HG03045 (cell line): Measurements from ENCODE around the gene TIAM2.
"Not testable (repeated sequence)": the region's sequence is repeated elsewhere in the genome, so short reads cannot be mapped to it uniquely, and the experiment has no call there.

Experiments used
- ATAC-seq: cut with Tn5 transposase; IDR thresholded peaks from one replicate; pipeline ENCODE4 v1.9.1; 2021; ENCODE audit warnings: mild to moderate bottlenecking, moderate library complexity; ENCODE audit not compliant: unreplicated experiment

Gene TIAM2

DNA sequence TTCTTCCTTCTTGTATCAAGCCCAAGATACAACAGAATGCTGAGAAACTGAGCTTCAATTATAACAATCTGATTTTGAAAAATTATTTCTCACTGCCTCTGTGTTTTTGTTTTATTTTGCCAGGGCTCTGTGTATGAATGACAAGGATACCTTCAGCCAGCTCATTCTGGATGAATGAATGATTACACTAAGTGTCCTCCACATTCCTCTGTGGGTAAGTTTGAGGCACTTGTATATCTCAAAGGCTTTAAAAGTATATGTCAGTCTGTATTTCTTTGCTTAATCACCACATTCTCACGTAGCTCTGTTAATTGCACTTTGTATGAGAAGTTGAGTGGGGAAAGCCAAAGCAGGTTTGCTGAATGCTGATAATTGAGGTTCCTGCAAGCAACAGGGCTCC is 95.1 kb downstream of the TIAM2 start:
- no peak for ATAC-seq

DNA sequence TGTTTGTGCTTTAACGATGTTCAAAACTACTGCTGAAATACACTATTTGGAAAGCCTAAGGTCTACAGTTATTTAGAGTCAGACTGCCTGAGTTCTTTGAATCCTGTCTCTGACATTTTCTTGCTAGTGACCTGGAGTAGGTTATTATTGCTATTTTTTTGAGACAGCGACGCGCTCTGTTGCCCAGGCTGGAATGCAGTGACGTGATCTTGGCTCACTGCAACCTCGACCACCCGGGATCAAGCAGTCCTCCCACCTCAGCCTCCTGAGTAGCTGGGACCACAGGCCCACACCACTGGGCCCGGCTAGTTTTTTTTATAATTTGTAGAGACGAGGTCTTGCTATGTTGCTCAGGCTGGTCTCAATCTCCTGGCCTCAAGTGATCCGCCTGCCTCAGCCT is 96.6 kb downstream of the TIAM2 start:
- no peak for ATAC-seq

DNA sequence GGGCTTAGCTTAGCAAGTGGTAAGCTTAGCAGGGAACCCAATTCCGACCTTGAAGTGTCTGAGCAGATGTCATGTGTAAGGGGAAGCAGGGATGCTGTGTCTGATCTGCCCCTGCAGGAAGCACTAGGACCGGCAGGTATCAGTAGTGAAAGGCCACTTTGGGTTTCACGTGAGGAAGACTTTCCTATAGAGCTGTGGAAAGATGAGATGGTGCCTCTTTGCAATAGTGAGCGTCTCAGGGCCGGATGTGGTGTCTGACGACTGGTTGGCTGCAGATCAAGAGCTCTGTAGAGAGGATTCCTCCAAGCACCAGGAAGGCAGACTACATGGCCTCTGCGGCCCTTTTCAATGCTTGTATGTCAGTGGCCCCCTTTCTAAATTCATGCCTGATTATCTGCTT is 98.3 kb downstream of the TIAM2 start:
- no peak for ATAC-seq

DNA sequence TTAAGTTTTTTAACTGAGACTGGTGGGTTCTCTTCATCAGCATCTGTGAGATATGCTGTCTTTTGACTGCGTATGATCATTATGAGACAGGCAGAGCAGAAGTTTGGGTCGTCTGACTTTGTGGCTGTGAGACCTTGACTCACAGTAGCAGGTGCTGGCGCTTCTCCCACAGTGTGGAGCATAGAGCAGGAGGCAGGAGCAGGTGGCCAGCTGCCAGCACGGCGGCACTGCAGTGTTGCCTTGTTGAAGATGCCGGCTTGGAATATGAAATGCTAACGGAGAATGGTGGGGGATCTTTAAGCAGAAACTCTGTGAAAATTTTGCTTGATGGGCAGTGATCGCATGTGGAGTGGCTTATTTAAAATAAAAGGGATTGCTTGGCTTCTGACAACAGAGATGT is 105.0 kb downstream of the TIAM2 start:
- no peak for ATAC-seq

DNA sequence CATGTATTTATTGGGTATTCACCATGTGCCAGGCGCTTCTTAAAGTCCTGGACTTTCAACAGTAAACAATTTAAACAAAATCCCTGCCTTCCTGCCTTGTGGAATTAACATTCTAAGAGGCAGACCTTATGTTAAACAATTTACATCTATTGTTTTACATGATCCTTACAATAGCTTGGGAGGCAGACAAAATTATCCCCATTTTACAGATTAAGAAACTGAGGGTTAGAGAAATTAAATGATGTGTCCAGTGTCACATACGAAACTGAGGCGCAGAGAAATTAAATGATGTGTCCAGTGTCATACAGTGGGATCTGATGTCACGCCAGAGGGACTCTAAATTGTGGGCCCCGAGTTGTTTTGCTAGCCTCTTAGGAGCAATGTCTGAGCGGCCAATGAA is 105.5 kb downstream of the TIAM2 start:
- ATAC-seq, result no peak

DNA sequence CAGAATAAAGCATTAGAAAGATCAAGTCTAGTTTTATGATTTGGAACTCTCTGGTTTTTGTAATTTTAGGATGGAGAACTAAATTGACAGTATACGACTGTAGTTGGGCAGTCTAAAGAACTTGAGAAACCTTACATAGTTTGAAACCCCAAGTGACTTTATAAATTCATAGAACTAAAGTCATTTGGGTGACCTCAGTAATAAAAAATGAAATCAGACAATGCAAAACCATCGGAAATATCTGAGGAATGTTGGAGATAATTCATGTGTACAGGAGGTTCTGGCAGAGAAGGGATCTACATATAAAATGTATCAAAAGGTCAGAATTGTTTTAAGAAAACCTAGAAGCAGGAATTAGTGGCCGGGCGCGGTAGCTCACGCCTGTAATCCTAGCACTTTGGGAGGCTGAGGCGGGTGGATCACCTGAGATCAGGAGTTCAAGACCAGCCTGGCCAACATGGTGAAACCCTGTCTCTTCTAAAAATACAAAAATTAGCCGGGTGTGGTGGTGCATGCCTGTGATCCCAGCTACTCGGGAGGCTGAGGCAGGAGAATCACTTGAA is 108.0 kb downstream of the TIAM2 start:
- not testable (repeated sequence) for ATAC-seq

DNA sequence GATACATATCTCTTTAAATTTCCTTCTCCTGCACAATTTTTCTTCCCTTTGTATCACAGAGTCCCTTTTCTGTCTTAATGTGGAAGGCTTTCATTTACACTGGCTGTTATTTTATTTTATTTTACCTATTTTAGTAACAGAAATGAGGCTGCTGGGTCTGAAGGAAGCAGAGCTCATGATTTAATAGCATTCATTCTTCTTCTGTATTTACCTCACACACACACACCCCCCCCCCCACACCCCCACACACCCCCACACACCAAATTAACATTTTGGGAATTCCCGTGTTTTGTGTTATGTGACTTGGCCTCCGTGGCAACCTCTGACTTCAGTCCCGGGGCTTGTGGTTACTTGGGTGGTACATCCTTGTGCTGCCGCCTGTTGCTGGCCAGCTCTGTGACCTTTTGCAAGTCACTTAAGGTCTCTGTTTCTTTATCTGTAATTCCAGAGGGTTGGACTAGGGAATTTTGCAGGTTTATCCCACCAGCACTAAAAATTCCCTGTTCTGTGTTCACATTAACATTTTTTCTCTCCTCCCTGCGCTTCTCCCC is 108.8 kb downstream of the TIAM2 start:
- ATAC-seq, result no peak

DNA sequence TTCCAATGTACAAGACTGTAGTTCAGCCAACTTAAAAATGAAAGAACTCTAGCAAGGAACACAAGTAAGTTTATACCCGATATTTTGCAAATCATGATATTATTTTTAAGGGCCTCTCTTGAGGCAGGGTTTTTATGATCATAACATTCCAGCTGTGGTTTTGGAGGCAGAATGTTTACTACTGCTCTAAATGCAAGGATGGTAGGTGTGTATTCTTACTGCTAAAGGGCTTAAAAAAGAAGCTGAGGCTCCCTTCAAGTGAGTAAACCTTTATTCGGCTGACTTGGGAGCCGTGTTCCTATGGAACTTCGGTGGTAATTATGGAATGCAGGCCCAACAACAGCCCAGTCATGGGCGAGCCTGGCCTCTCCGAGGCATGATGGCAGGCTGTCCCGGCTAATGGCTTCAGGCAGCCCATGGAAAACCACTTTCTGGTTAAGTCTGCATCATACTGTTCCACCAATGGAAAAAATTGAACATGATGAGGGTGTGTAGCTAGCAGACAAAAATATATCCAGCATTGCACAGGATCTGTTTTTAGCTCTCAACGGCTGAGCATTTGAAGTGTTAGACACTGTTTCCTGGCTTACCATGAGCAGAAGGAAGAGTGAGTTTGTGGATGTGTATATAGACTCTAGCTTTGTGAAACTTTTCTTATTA is 111.5 kb downstream of the TIAM2 start:
- no peak for ATAC-seq

DNA sequence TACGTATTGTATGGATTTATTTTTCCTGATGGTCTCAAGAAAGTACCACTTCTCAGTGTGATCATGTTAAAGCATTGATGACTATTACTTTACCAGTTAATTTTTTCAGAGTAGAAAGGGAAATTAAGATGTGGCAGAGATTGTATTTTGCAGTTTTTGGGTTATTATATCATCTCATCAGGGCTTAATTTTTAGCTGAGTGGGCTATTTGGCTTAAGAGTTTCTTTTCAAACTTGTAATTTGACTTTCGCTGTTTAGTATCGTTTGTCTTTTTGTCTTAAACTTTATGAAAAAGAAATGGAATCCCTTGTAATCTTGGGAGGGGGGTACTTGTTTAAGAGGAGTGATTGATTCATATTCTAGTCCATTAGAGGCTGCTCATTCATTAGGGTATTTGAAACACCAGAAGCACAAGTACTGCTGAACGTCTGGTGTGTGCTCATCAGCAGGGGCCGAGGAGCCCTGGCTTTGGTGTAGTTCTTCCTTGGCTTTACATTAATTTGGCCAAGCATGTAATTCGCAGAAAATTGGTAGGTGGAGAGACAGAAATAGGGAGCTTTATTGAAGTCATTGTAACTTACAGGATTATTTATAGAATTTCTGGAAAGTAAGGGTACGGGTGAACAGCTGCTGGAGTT is 112.4 kb downstream of the TIAM2 start:
- no peak for ATAC-seq

DNA sequence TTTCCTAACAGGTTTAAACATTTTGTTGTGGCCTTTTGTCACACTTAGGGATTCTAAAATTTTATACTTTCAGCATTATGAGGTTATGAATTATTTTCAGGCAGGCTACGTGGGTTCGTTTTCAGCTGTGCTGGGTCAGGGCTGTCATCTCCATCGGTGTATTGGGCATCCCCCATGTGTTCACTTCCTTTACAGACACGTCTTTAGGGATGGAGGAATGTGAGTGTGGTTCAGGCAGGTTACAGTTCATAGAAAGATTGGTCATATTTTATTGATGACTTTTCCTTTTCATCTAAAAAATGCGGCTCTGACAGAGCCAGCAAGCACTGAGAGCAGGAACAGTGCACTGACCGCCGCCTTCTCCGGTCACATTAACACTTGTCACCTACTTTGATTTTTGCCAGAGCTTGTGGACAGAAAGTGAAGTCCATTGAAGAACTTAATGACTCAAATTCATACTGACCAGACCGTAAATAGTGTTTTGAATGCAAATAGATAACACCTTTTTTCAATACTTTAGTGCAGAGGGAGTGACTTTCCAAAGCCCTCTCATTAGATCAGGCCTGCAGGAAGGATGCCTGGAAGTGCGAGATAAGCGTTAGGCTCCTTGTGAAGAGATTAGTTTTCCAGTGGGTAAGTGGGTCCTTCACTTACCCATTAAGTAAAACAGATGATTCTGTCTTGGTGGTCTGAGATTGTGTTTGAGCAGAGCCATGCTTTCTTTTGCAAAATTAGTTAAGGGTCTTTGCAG is 113.1 kb downstream of the TIAM2 start:
- no peak for ATAC-seq

DNA sequence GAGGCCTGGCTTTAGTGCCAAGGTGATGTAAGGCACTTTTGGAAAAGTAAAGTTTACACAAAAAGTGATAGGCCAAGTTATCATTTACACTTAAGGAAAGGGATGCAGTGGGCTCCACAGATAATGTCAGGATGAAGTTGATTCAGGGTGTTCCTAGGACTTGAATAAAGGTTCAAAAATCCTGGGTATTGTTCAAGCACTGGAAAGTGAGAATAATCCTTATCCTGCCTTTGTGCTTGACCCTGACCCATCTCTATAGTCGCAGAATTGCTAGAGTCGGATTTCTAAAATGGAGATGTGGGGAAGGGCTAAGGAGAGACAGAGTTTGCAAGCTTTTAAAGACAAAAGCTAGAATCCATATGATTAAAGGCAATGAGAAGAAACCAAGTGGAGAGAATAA is 115.6 kb downstream of the TIAM2 start:
- no peak for ATAC-seq

DNA sequence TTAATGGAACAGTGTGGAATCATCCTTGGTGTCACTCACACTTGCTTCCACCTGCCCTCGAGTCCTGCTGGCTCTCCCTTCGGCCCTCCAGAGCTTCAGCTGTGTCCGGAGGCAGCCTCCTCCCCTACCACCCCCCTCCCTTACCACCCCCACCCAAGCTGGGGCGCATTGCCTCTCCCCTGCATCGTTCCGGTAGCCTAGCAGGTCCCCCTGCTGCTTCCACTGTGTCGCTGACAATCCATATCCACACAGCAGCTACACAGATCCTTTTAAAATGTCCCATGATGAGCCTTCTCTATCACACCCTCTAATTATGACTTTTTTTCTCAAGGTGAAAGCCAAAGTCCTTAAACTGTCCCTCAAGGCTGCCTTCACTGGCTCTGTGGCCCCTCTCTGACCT is 117.6 kb downstream of the TIAM2 start:
- ATAC-seq, result no peak

DNA sequence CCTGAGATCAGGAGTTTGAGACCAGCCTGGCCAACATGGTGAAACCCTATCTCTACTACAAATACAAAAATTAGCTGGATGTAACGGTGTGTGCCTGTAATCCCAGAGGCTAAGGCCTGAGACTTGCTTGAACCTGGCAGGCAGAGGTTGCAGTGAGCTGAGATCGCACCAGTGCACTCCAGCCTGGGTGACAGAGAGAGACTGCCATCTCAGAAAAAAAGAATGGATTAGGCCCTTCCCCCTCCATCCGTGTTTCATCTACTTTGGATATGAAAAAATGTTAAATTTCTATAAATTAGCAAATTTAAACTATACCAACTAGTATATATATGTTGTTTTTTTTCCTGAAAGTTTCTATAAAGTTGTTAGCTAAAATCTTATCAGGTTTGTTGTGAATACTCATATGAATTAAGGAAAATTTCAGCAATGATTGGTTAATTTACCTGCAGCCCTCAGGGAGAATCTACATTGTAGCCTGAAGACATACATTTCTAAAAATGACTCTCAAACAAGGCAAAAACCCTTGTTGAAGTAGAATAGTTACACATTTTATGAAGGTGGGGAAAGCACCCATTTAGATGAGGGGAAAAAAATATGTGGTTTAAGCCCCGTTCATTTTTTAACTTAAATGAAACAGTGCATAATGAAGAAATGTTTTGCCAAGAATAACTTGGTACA is 120.9 kb downstream of the TIAM2 start:
- ATAC-seq, result no peak

DNA sequence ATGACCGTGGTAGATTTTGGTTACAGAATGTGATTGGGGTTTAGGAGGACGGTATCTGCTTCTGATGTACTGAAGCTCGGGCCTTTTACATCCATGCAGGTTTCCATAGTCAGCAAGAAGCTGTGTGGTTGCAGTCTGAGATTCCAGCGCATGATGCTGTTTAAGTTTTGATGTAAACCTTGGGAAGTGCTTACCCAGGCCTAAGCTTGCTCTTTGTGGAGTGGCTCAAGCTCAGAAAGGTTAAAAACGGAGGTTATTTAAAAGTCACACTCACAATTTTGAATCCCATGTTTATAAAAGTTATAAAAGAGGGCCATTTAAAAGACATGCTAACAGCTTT is 121.4 kb downstream of the TIAM2 start:
- no peak for ATAC-seq

DNA sequence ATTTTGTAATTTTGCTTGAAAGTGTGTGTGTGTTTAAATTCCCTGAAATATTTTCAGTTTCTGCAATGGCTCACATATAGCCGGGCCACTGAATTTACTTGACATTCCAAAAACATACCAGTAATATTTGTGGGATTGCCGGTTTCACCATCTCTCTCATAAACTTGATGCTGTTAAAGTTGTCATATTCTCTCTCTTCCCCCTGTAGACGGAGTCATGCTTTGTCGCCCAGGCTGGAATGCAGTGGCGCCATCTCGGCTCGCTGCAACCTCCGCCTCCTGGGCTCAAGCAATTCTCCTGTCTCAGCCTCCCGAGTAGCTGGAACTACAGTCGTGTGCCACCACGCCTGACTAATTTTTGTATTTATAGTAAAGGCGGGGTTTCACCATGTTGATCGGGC is 122.1 kb downstream of the TIAM2 start:
- no peak for ATAC-seq

DNA sequence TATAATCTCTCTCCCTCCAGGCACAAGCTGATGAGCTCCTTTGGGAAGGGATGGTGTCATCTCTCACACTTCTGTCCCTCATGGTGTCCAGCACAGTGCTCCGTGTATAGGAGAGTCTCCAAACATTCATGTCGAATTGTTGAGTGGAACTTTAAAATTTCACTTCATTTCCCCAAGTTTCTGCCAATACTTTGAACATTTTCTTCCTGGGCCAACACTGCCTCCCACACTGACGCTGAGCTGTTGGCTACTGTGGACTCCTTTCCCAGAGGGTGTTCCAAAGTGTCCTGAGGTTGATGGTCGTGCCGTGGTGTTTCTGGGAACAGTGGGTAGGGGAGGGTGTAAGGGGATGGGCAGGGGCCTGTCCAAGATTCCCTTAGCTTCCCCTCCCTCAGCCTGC is 122.7 kb downstream of the TIAM2 start:
- no peak for ATAC-seq

DNA sequence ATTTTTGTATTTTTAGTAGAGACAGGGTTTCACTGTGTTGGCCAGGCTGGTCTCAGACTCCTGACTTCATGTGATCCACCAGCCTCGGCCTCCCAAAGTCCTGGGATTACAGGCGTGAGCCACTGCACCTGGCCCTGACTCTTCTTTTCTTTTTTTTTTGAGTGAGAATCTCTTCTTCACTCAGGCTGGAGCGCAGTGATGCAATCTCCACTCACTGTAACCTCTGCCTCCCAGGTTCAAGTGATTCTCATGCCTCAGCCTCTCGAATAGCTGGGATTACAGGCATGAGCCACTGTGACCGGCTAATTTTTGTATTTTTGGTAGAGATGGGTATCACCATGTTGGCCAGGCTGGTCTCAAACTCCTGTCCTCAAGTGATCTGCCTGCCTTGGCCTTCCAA is 124.1 kb downstream of the TIAM2 start:
- ATAC-seq, result not testable (repeated sequence)

DNA sequence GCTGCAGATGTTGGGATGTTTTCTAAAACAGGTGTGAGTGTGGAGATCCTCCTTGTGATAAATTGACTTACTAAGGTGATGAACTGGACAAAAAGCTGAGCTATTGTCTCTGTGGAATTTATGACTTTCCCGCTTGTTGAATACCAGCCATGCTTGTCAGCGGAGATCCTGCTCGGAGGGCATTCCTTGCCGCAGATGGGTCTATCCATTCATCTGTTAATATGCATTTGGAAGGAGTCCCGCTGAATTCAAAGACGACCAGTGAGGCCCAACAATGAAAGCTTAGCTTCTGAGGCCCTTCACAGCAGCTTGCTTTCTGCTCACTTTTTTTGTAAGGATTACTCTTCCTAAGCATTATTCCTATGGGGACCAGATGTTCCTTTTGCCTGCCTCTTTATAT is 124.9 kb downstream of the TIAM2 start:
- ATAC-seq, result no peak

DNA sequence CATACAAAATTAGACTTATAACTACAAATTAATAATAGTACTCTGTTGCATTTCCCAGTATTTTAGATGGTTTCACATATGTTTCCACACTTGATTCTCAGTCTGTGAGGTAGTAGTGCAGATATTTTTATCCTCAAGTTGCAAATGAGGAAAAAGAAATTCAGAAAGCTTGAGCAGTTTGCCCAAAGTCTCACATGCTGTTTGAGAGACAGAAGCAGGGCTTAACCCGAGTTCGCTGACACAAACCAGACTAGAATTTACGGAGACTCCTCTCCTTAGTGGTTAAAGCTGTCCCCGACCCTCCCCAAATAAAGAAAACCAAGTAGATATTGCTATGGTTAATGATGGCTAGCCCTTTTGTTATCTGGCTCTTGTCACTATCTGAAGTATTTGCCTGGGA is 126.2 kb downstream of the TIAM2 start:
- no peak for ATAC-seq

DNA sequence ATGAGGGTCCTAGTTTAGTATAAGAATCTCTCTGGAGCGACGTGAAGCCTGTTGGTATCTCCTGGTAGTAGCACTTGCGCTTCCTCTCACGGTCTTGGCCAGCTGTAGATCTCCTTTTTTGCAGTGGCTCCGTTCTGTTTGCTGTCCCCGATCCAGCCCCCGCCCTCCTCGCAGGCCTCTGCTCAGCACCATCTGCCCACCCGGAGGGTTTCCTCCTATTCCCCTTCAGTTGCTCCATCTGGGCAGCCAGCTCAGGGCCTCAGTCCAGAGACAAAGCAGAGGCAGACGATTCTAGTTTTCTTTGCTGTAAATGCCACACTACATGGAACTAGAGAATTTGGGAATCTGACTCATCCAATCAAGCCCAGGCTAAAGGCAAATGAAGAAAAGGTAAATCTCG is 126.6 kb downstream of the TIAM2 start:
- ATAC-seq, result no peak
